PC-9 (cell line): ENCODE data around the gene PICK1. TPM values are rescaled to one million over a fixed set of nuclear protein-coding genes. Genes with fewer than 3 reads are reported as not detected.

Experiments used
- BruUV-seq: library from RNA; stranded (reverse); fragments of 400-500 nt; replicated peaks from 2 replicates; lab custom pipeline; 2021; lab: Mats Ljungman, UMichigan
- CTCF ChIA-PET: fragments of 300-600 bp; sonication (Branson Sonifier 250); formaldehyde crosslinking; loops from one replicate; lab custom pipeline; 2022; ENCODE audit warnings: antibody characterized with exemption; lab: Charles Lee
- POLR2A ChIA-PET: fragments of 300-600 bp; sonication (Branson Sonifier 250); formaldehyde crosslinking; loops from one replicate; lab custom pipeline; 2022; ENCODE audit warnings: antibody characterized with exemption; ENCODE audit not compliant: unreplicated experiment; lab: Charles Lee
- DNase-seq, 2 experiments: peaks; one replicate each; pipeline versions ENCODE4 v3.0.0 to v3.0.0-alpha.2; 2015 to 2022; ENCODE audit warnings: mixed read lengths in 1 of 2
- H2AFZ ChIP-seq: fragments of 200-600 bp; sonication (generic); 2 replicates; pipeline ENCODE4 v1.8.1; 2017; ENCODE audit warnings: antibody characterized with exemption
- H3F3A ChIP-seq: fragments of 200-600 bp; sonication (generic); 2 replicates; pipeline ENCODE4 v1.8.1; 2017; ENCODE audit warnings: antibody characterized with exemption, mild to moderate bottlenecking, low read depth; ENCODE audit not compliant: insufficient read depth
- H3K27ac ChIP-seq: fragments of 200-600 bp; sonication (generic); 2 replicates; pipeline ENCODE4 v1.6.1; 2016; ENCODE audit warnings: mixed run types
- H3K27me3 ChIP-seq: fragments of 200-600 bp; sonication (generic); 2 replicates; pipeline ENCODE4 v1.6.1; 2016; ENCODE audit warnings: low read depth, mixed run types; ENCODE audit not compliant: insufficient read depth
- H3K36me3 ChIP-seq: fragments of 200-600 bp; sonication (generic); 2 replicates; pipeline ENCODE4 v1.6.1; 2016; ENCODE audit warnings: low read depth, mixed run types
- H3K4me1 ChIP-seq: fragments of 200-600 bp; sonication (generic); replicated peaks from 2 replicates; pipeline ENCODE4 v1.6.1; 2016; ENCODE audit warnings: mixed run types; ENCODE audit not compliant: insufficient read depth
- H3K4me2 ChIP-seq: fragments of 200-600 bp; sonication (generic); 2 replicates; pipeline ENCODE4 v1.6.1; 2017; ENCODE audit warnings: mixed run types
- H3K4me3 ChIP-seq: fragments of 200-600 bp; sonication (generic); 2 replicates; pipeline ENCODE4 v1.6.1; 2016; ENCODE audit warnings: mixed run types
- H3K79me2 ChIP-seq: fragments of 200-600 bp; sonication (generic); 2 replicates; pipeline ENCODE4 v1.6.1; 2017; ENCODE audit warnings: low read depth, mixed run types
- H3K9me2 ChIP-seq: fragments of 200-600 bp; sonication (generic); 2 replicates; pipeline ENCODE4 v1.8.1; 2017; ENCODE audit warnings: mild to moderate bottlenecking; ENCODE audit not compliant: insufficient read depth
- H3K9me3 ChIP-seq: fragments of 200-600 bp; sonication (generic); 2 replicates; pipeline ENCODE4 v1.8.1; 2016; ENCODE audit warnings: low read depth; ENCODE audit not compliant: insufficient read depth
- H4K20me1 ChIP-seq: fragments of 200-600 bp; sonication (generic); 2 replicates; pipeline ENCODE4 v1.8.1; 2017; ENCODE audit not compliant: insufficient read depth
- CTCF ChIP-seq: fragments of 200-600 bp; sonication (generic); conservative IDR thresholded peaks from 2 replicates; pipeline ENCODE4 v1.6.1; 2017; ENCODE audit warnings: mixed run types, antibody characterized with exemption, mild to moderate bottlenecking, moderate library complexity
- EZH2 ChIP-seq: fragments of 200-600 bp; sonication (generic); IDR thresholded peaks from 2 replicates; pipeline ENCODE4 v1.8.0; 2017; ENCODE audit warnings: antibody characterized with exemption, low read depth
- intact Hi-C: fragments of 100-400 bp; cut with micrococcal nuclease; formaldehyde crosslinking; loops from one replicate; pipeline ENCODE4 v1.10.0; 2022; ENCODE audit not compliant: unreplicated experiment
- total RNA-seq: library from RNA; stranded (reverse); gene quantifications from 2 replicates; pipeline ENCODE4 v1.2.3, GENCODE V29; 2021

PICK1 gene
- total RNA-seq, 1 experiment from 2014 or later = 55.9 TPM

GRCh38 chr22:38062791-38063190, 5.6 kb downstream of the PICK1 start:
- Histone ChIP-seq H3K4me3 (no peak overlapping the region), H3K36me3 (peaks cover 28% of the 10 kb centered on the region; the same call in 1 of the 2 replicates), H3K79me2 (peaks cover 9% of the 10 kb centered on the region), H3K9me3 (no peaks in the 10 kb centered on the region), H3K27me3 (no peaks in the 10 kb centered on the region), H3K27ac (no peak overlapping the region), H2AFZ (no peak overlapping the region), H4K20me1 (no peaks in the 10 kb centered on the region), H3K4me1 (peaks cover 6% of the 10 kb centered on the region), H3K4me2 (no peak overlapping the region), H3F3A (peaks cover 13% of the 10 kb centered on the region; the same call in 1 of the 2 replicates), H3K9me2 (no peaks in the 10 kb centered on the region)
- TF ChIP-seq EZH2 (no peak), CTCF (no peak)
- ChIA-PET POLR2A (interaction anchor here (0.7 kb wide), 1 partner anchor 140 kb away, joined by 10 read pairs; no protein-coding TSS in a partner anchor), CTCF (no interaction called here)
- BruUV-seq = no TSS peak
- intact Hi-C loops = no loop called here
- DNase-seq = no peak

- CTCF ChIA-PET = no interaction called here
- H3F3A ChIP-seq = 0 out of 2 replicates have a peak, but pooled peaks cover 6% of the 10 kb centered on the region
These were observed 8.3 kb downstream of the PICK1 start for GRCh38 chr22:38065539-38065938.

GRCh38 chr22:38066381-38067027, 9.3 kb downstream of the PICK1 start:
- no peak overlapping the region for H3K4me2 ChIP-seq
- H3K36me3 ChIP-seq = peaks cover 33% of the 10 kb centered on the region
- no peaks in the 10 kb centered on the region for H3K9me3 ChIP-seq
- no peaks in the 10 kb centered on the region for H3K4me1 ChIP-seq
- CTCF ChIA-PET = no interaction called here
- BruUV-seq = no TSS peak
- intact Hi-C loops = no loop called here
- DNase-seq = no peak
- no peak overlapping the region for H3K27ac ChIP-seq
- no peaks in the 10 kb centered on the region for H3K79me2 ChIP-seq
- POLR2A ChIA-PET = no interaction called here
- H3K9me2 ChIP-seq = no peaks in the 10 kb centered on the region
- TF ChIP-seq CTCF (no peak), EZH2 (no peak)
- no peaks in the 10 kb centered on the region for H4K20me1 ChIP-seq
- H3K4me3 ChIP-seq = no peak overlapping the region
- H2AFZ ChIP-seq = no peak overlapping the region
- no peaks in the 10 kb centered on the region for H3K27me3 ChIP-seq
- 0 out of 2 replicates have a peak, but pooled peaks cover 6% of the 10 kb centered on the region for H3F3A ChIP-seq

More at GRCh38 chr22:38065539-38065938, 8.3 kb downstream of the PICK1 start:
- no peaks in the 10 kb centered on the region for H3K27me3 ChIP-seq
- H2AFZ ChIP-seq = no peak overlapping the region
- H4K20me1 ChIP-seq = no peaks in the 10 kb centered on the region
- H3K79me2 ChIP-seq = no peaks in the 10 kb centered on the region
- H3K36me3 ChIP-seq = peaks cover 33% of the 10 kb centered on the region
- POLR2A ChIA-PET = no interaction called here
- no TSS peak for BruUV-seq
- H3K27ac ChIP-seq = no peak overlapping the region
- H3K4me3 ChIP-seq = no peak overlapping the region
- no peaks in the 10 kb centered on the region for H3K4me1 ChIP-seq
- H3K4me2 ChIP-seq = no peak overlapping the region
- H3K9me2 ChIP-seq = no peaks in the 10 kb centered on the region
- no peaks in the 10 kb centered on the region for H3K9me3 ChIP-seq
- TF ChIP-seq EZH2 = no peak
- no peak for TF ChIP-seq CTCF
- intact Hi-C loops = no loop called here
- no peak for DNase-seq
